HG03025 (cell line): Measurements from ENCODE around the gene KCNJ11.
"Not testable (repeated sequence)": the region's sequence is repeated elsewhere in the genome, so short reads cannot be mapped to it uniquely, and the experiment has no call there.

Experiments used
- ATAC-seq: cut with Tn5 transposase; IDR thresholded peaks from one replicate; pipeline ENCODE4 v1.9.1; 2021; ENCODE audit warnings: mild to moderate bottlenecking, moderate library complexity; ENCODE audit not compliant: unreplicated experiment, low FRiP score

KCNJ11 gene

GRCh38 chr11:17388609-17389210, at the start of gene KCNJ11:
KCNJ11 (minus strand) TSS chr11:17388659; CDS start chr11:17388091, 568 bp downstream.
- ATAC-seq, result no peak

GRCh38 chr11:17437366-17437765, 48.9 kb upstream of the KCNJ11 start:
- ATAC-seq, result no peak

- no peak for ATAC-seq
Observed at GRCh38 chr11:17434108-17434507, 45.6 kb upstream of the KCNJ11 start.

- no peak for ATAC-seq
Observed at GRCh38 chr11:17432002-17432401, 43.5 kb upstream of the KCNJ11 start.

- ATAC-seq, result no peak
Observed at GRCh38 chr11:17431139-17431538, 42.7 kb upstream of the KCNJ11 start.

GRCh38 chr11:17430616-17431015, 42.2 kb upstream of the KCNJ11 start:
- ATAC-seq, result no peak

- no peak for ATAC-seq
Observed at GRCh38 chr11:17428925-17429324, 40.5 kb upstream of the KCNJ11 start.

GRCh38 chr11:17428261-17428660, 39.8 kb upstream of the KCNJ11 start:
- ATAC-seq, result no peak

- not testable (repeated sequence) for ATAC-seq
Observed at GRCh38 chr11:17426233-17426632, 37.8 kb upstream of the KCNJ11 start.

GRCh38 chr11:17423533-17424310, 35.3 kb upstream of the KCNJ11 start:
- ATAC-seq, result no peak

- no peak for ATAC-seq
Observed at GRCh38 chr11:17421781-17422180, 33.3 kb upstream of the KCNJ11 start.

GRCh38 chr11:17418444-17419081, 30.1 kb upstream of the KCNJ11 start:
- no peak for ATAC-seq

- no peak for ATAC-seq
Observed at GRCh38 chr11:17416492-17416891, 28.0 kb upstream of the KCNJ11 start.

- ATAC-seq, result no peak
Observed at GRCh38 chr11:17415523-17416104, 27.2 kb upstream of the KCNJ11 start.

- no peak for ATAC-seq
Observed at GRCh38 chr11:17414992-17415391, 26.5 kb upstream of the KCNJ11 start.

- ATAC-seq, result no peak
Observed at GRCh38 chr11:17414317-17414737, 25.9 kb upstream of the KCNJ11 start.

- no peak for ATAC-seq
Observed at GRCh38 chr11:17413414-17414316, 25.2 kb upstream of the KCNJ11 start.

- no peak for ATAC-seq
Observed at GRCh38 chr11:17412488-17413180, 24.2 kb upstream of the KCNJ11 start.

GRCh38 chr11:17411418-17411817, 23.0 kb upstream of the KCNJ11 start:
- no peak for ATAC-seq
